CD14-positive monocyte (primary cell): ENCODE data around the gene RAMAC. TPM values are rescaled to one million over a fixed set of nuclear protein-coding genes. Genes with fewer than 3 reads are reported as not detected.
A peak's percentile ranks its signal among the peaks of the same experiment; 100 is the strongest.

Experiments
- DNase-seq, 3 donors: peaks; one replicate each; pipeline ENCODE4 v3.0.0-alpha.2; 2011 to 2022
- H2AFZ ChIP-seq: 2 replicates; pipeline ENCODE4 v1.6.0; 2012; ENCODE audit warnings: mild to moderate bottlenecking, low read depth, low read length, inconsistent platforms; ENCODE audit not compliant: insufficient read depth, poor library complexity, severe bottlenecking
- H3K27ac ChIP-seq, 2 donors: 1 replicate in 1 of 2; 2 replicates in 1 of 2; pipeline ENCODE4 v1.5.1; 2012 to 2013; ENCODE audit warnings: low read length in 2 of 2, control low read depth in 1 of 2, inconsistent platforms in 1 of 2, low read depth in 1 of 2, mild to moderate bottlenecking in 1 of 2
- H3K27me3 ChIP-seq, 2 donors: one replicate each; pipeline versions ENCODE4 v1.6.0 to v1.6.1; 2011 to 2013; ENCODE audit warnings: low read length in 2 of 2; ENCODE audit not compliant: control insufficient read depth in 2 of 2, insufficient read depth in 2 of 2
- H3K36me3 ChIP-seq, 2 donors: replicated peaks in 1 of 2; 1 replicate in 1 of 2; 2 replicates in 1 of 2; pipeline versions ENCODE4 v1.5.1 to v1.6.1; 2012 to 2013; ENCODE audit warnings: low read length in 2 of 2, control low read depth in 1 of 2, inconsistent platforms in 1 of 2, mild to moderate bottlenecking in 1 of 2; ENCODE audit not compliant: insufficient read depth in 2 of 2, control insufficient read depth in 1 of 2
- H3K4me1 ChIP-seq, 2 donors: 1 replicate in 1 of 2; 2 replicates in 1 of 2; pipeline versions ENCODE4 v1.5.1 to v1.6.1; 2012 to 2013; ENCODE audit warnings: low read length in 2 of 2, control low read depth in 1 of 2, inconsistent platforms in 1 of 2, mild to moderate bottlenecking in 1 of 2, moderate library complexity in 1 of 2; ENCODE audit not compliant: insufficient read depth in 2 of 2, control insufficient read depth in 1 of 2
- H3K4me2 ChIP-seq: replicated peaks from 2 replicates; pipeline ENCODE3; 2012; ENCODE audit warnings: low read length, moderate library complexity, mild to moderate bottlenecking; ENCODE audit not compliant: poor library complexity, severe bottlenecking; ENCODE audit errors: extremely low read depth
- H3K4me3 ChIP-seq, 3 experiments: fragments of 200-600 bp in 1 of 3; sonication (generic) in 1 of 3; replicated peaks in 1 of 3; 1 replicate in 2 of 3; 2 replicates in 1 of 3; pipeline ENCODE4 v1.5.1; 2011 to 2013; ENCODE audit warnings: low read length in 3 of 3, mild to moderate bottlenecking in 3 of 3, control low read depth in 2 of 3, low read depth in 2 of 3, inconsistent platforms in 1 of 3, moderate library complexity in 1 of 3
- H3K79me2 ChIP-seq: 2 replicates; pipeline ENCODE4 v1.6.0; 2012; ENCODE audit warnings: mild to moderate bottlenecking, control low read depth, inconsistent platforms, low read length, moderate library complexity; ENCODE audit not compliant: insufficient read depth
- H3K9ac ChIP-seq: 2 replicates; pipeline ENCODE4 v1.6.0; 2017; ENCODE audit warnings: low read length, mild to moderate bottlenecking; ENCODE audit not compliant: insufficient read depth, poor library complexity, severe bottlenecking
- H3K9me3 ChIP-seq, 2 donors: replicated peaks in 1 of 2; 1 replicate in 1 of 2; 2 replicates in 1 of 2; pipeline versions ENCODE4 v1.5.1 to v1.6.1; 2012 to 2013; ENCODE audit warnings: low read length in 2 of 2, control low read depth in 1 of 2; ENCODE audit not compliant: control insufficient read depth in 1 of 2, insufficient read depth in 1 of 2
- H4K20me1 ChIP-seq: 2 replicates; pipeline ENCODE4 v1.6.0; 2012; ENCODE audit warnings: mild to moderate bottlenecking, low read length, control low read depth, moderate library complexity; ENCODE audit not compliant: insufficient read depth
- H3K27ac Mint-ChIP-seq, 7 donors: one replicate each; pipeline ENCODE4 v1.8.0; 2020; ENCODE audit warnings: mild to moderate bottlenecking in 7 of 7, mixed read lengths in 7 of 7, moderate library complexity in 6 of 7, inconsistent platforms in 2 of 7
- H3K27me3 Mint-ChIP-seq, 3 donors: one replicate each; pipeline ENCODE4 v1.8.0; 2021 to 2022; ENCODE audit warnings: low read depth in 3 of 3, mild to moderate bottlenecking in 3 of 3, mixed read lengths in 3 of 3, moderate library complexity in 3 of 3, inconsistent platforms in 1 of 3
- H3K36me3 Mint-ChIP-seq, 2 donors: one replicate each; pipeline ENCODE4 v1.8.0; 2020; ENCODE audit warnings: mixed read lengths in 2 of 2, inconsistent platforms in 1 of 2, mild to moderate bottlenecking in 1 of 2
- H3K4me1 Mint-ChIP-seq: one replicate; pipeline ENCODE4 v1.8.0; 2020; ENCODE audit warnings: mild to moderate bottlenecking, mixed read lengths
- H3K4me3 Mint-ChIP-seq, 2 donors: one replicate each; pipeline ENCODE4 v1.8.0; 2020; ENCODE audit warnings: mild to moderate bottlenecking in 2 of 2, mixed read lengths in 2 of 2, moderate library complexity in 1 of 2
- H3K9me3 Mint-ChIP-seq, 7 donors: one replicate each; pipeline ENCODE4 v1.8.0; 2020 to 2022; ENCODE audit warnings: mixed read lengths in 7 of 7, mild to moderate bottlenecking in 6 of 7, moderate library complexity in 6 of 7, inconsistent platforms in 2 of 7
- CTCF ChIP-seq: fragments of 200-600 bp; IDR thresholded peaks from one replicate; pipeline ENCODE4 v1.8.0; 2022; ENCODE audit warnings: antibody characterized with exemption, mild to moderate bottlenecking
- WGBS: methylation state at CpG from one replicate; pipeline ENCODE4 v1.1.5; 2013; ENCODE audit warnings: missing lambda C conversion rate; ENCODE audit not compliant: insufficient coverage; 5-methylcytosine and 5-hydroxymethylcytosine counted together
- intact Hi-C, 2 donors: fragments of 100-400 bp; cut with micrococcal nuclease; formaldehyde crosslinking; loops; one replicate each; pipeline versions ENCODE4 v1.15.0 to v1.15.1; 2023
- polyA plus RNA-seq, 3 donors: library from polyadenylated mRNA; depleted of rRNA in 1 of 3; unstranded in 2 of 3; stranded (reverse) in 1 of 3; fragments of 300-500 nt in 2 of 3; fragments of >200 nt in 1 of 3; fragmentation: Illumina TruSeq in 2 of 3; gene quantifications; 1 replicate in 2 of 3; 2 replicates in 1 of 3; pipeline ENCODE4 v1.2.3, GENCODE V29; 2012 to 2021

RAMAC gene
- polyA plus RNA-seq, 3 donors = 6.1 to 39.9 (median 27.7) TPM

GRCh38 chr15:82968066-82968465, 17.9 kb upstream of the RAMAC start:
- WGBS = 0% methylated on average over 3 of the region's 4 CpGs
- no peaks in the 10 kb centered on the region for H3K36me3 Mint-ChIP-seq
- no peak overlapping the region for H3K4me3 Mint-ChIP-seq

GRCh38 chr15:82969353-82969752, 16.7 kb upstream of the RAMAC start:
- H3K4me3 ChIP-seq = no peak overlapping the region
- DNase-seq = no peak
- H4K20me1 ChIP-seq = no peaks in the 10 kb centered on the region
- intact Hi-C loops = loop anchor here in 1 of 2 donors (10.0 kb wide), 1 partner anchor 55 kb away; no protein-coding TSS in a partner anchor
- H3K9me3 ChIP-seq = no peaks in the 10 kb centered on the region
- H3K9me3 Mint-ChIP-seq = no peaks in the 10 kb centered on the region
- H3K4me1 ChIP-seq = peaks cover 5 to 7% of the 10 kb centered on the region in 2 donors
- no peaks in the 10 kb centered on the region for H3K27me3 ChIP-seq
- H3K4me2 ChIP-seq = no peak overlapping the region
- H3K27me3 Mint-ChIP-seq = peaks cover 0 to 3% (median 2%) of the 10 kb centered on the region in 3 donors
- no peak overlapping the region for H3K27ac ChIP-seq
- peaks cover 0 to 4% of the 10 kb centered on the region in 2 donors for H3K36me3 Mint-ChIP-seq
- TF ChIP-seq CTCF = no peak
- no peak overlapping the region for H3K4me3 Mint-ChIP-seq
- no peak overlapping the region for H3K9ac ChIP-seq
- H2AFZ ChIP-seq = no peak overlapping the region
- H3K79me2 ChIP-seq = no peaks in the 10 kb centered on the region
- peaks cover 21% of the 10 kb centered on the region for H3K4me1 Mint-ChIP-seq
- H3K27ac Mint-ChIP-seq = no peak overlapping the region
- H3K36me3 ChIP-seq = no peaks in the 10 kb centered on the region
- 100% methylated on average over 3 of the region's 7 CpGs for WGBS

More at GRCh38 chr15:82968066-82968465, 17.9 kb upstream of the RAMAC start:
- H3K9me3 Mint-ChIP-seq = no peaks in the 10 kb centered on the region
- H3K9ac ChIP-seq = no peak overlapping the region
- H2AFZ ChIP-seq = no peak overlapping the region
- intact Hi-C loops = loop anchor here in 1 of 2 donors (10.0 kb wide), 1 partner anchor 53 kb away; no protein-coding TSS in a partner anchor
- H3K4me3 ChIP-seq = no peak overlapping the region
- H3K4me1 Mint-ChIP-seq = peaks cover 21% of the 10 kb centered on the region
- TF ChIP-seq CTCF = no peak
- DNase-seq = peak in 2 of 3 donors; percentile 43 to 49
- H3K27me3 ChIP-seq = no peaks in the 10 kb centered on the region
- peaks cover 5 to 7% of the 10 kb centered on the region in 2 donors for H3K4me1 ChIP-seq
- no peak overlapping the region for H3K4me2 ChIP-seq
- H3K79me2 ChIP-seq = no peaks in the 10 kb centered on the region
- H3K9me3 ChIP-seq = no peaks in the 10 kb centered on the region
- no peaks in the 10 kb centered on the region for H3K36me3 ChIP-seq
- H3K27ac ChIP-seq = no peak overlapping the region
- H4K20me1 ChIP-seq = no peaks in the 10 kb centered on the region
- no peak overlapping the region for H3K27ac Mint-ChIP-seq
- peaks cover 0 to 3% (median 2%) of the 10 kb centered on the region in 3 donors for H3K27me3 Mint-ChIP-seq
